Liver (tissue), 9 donors: ENCODE results near the gene GNAI2. TPM values are rescaled to one million over a fixed set of nuclear protein-coding genes. Genes with fewer than 3 reads are reported as not detected.
A peak's percentile ranks its signal among the peaks of the same experiment; 100 is the strongest.

Experiments used
- DNase-seq: peaks from one replicate; pipeline ENCODE4 v3.0.0-alpha.2; 2017; ENCODE audit warnings: low spot score
- H3K27ac ChIP-seq, 2 donors: one replicate each; pipeline ENCODE4 v1.7.0; 2013; ENCODE audit warnings: inconsistent platforms in 2 of 2, low read length in 2 of 2, control low read depth in 1 of 2, low read depth in 1 of 2, mild to moderate bottlenecking in 1 of 2
- H3K27me3 ChIP-seq, 4 donors: one replicate each; pipeline versions ENCODE4 v1.6.1 to v1.7.0; 2013; ENCODE audit warnings: low read length in 3 of 4, inconsistent platforms in 1 of 4, mild to moderate bottlenecking in 1 of 4, moderate library complexity in 1 of 4; ENCODE audit not compliant: control insufficient read depth in 4 of 4, insufficient read depth in 4 of 4
- H3K36me3 ChIP-seq, 4 donors: one replicate each; pipeline versions ENCODE4 v1.6.1 to v1.7.0; 2013; ENCODE audit warnings: low read length in 3 of 4, mild to moderate bottlenecking in 3 of 4, low read depth in 1 of 4, moderate library complexity in 1 of 4; ENCODE audit not compliant: control insufficient read depth in 4 of 4, insufficient read depth in 3 of 4
- H3K4me1 ChIP-seq, 4 donors: one replicate each; pipeline versions ENCODE4 v1.6.1 to v1.7.0; 2013; ENCODE audit warnings: low read length in 3 of 4, mild to moderate bottlenecking in 3 of 4, moderate library complexity in 1 of 4; ENCODE audit not compliant: control insufficient read depth in 4 of 4, insufficient read depth in 4 of 4
- H3K4me3 ChIP-seq, 3 donors: one replicate each; pipeline versions ENCODE4 v1.6.1 to v1.7.0; 2013; ENCODE audit warnings: low read length in 3 of 3, control low read depth in 1 of 3, low read depth in 1 of 3, mild to moderate bottlenecking in 1 of 3
- H3K9ac ChIP-seq, 2 donors: one replicate each; pipeline ENCODE4 v1.7.0; 2013; ENCODE audit warnings: low read length in 2 of 2, mild to moderate bottlenecking in 2 of 2, moderate library complexity in 2 of 2, control low read depth in 1 of 2, low read depth in 1 of 2
- H3K9me3 ChIP-seq, 4 donors: one replicate each; pipeline versions ENCODE4 v1.6.1 to v1.7.0; 2013; ENCODE audit warnings: low read length in 3 of 4; ENCODE audit not compliant: control insufficient read depth in 4 of 4
- ATF3 ChIP-seq: IDR thresholded peaks from 2 replicates; pipeline ENCODE4 v1.6.1; 2016; ENCODE audit warnings: antibody characterized with exemption
- CTCF ChIP-seq: fragments of 150-350 bp; IDR thresholded peaks from 2 replicates; pipeline ENCODE4 v1.5.1; 2017; ENCODE audit warnings: improper control_type of control experiment, low read depth, low read length; ENCODE audit not compliant: missing input control
- EGR1 ChIP-seq, 2 donors: IDR thresholded peaks; 2 replicates each; pipeline ENCODE4 v1.6.1; 2016 to 2018; ENCODE audit warnings: antibody characterized with exemption in 2 of 2, low read depth in 2 of 2
- FOXA1 ChIP-seq: IDR thresholded peaks from 2 replicates; pipeline ENCODE4 v1.6.1; 2016; ENCODE audit warnings: antibody characterized with exemption
- FOXA2 ChIP-seq: IDR thresholded peaks from 2 replicates; pipeline ENCODE4 v1.6.1; 2016; ENCODE audit warnings: antibody characterized with exemption
- GABPA ChIP-seq, 2 donors: IDR thresholded peaks in 1 of 2; conservative IDR thresholded peaks in 1 of 2; 2 replicates each; pipeline ENCODE4 v1.6.1; 2016; ENCODE audit warnings: antibody characterized with exemption in 2 of 2, mild to moderate bottlenecking in 1 of 2, moderate library complexity in 1 of 2
- HNF4A ChIP-seq, 2 donors: conservative IDR thresholded peaks; 2 replicates each; pipeline ENCODE4 v1.6.1; 2016; ENCODE audit warnings: antibody characterized with exemption in 2 of 2, mild to moderate bottlenecking in 2 of 2
- HNF4G ChIP-seq: IDR thresholded peaks from 2 replicates; pipeline ENCODE4 v1.6.1; 2016; ENCODE audit warnings: antibody characterized with exemption
- JUND ChIP-seq, 2 donors: IDR thresholded peaks; 2 replicates each; pipeline ENCODE4 v1.6.1; 2016; ENCODE audit warnings: antibody characterized with exemption in 2 of 2
- MAX ChIP-seq: IDR thresholded peaks from 2 replicates; pipeline ENCODE4 v1.6.1; 2016; ENCODE audit warnings: antibody characterized with exemption
- NR2F2 ChIP-seq: IDR thresholded peaks from 2 replicates; pipeline ENCODE4 v1.6.1; 2016; ENCODE audit warnings: antibody characterized with exemption
- RAD21 ChIP-seq, 2 donors: IDR thresholded peaks; 2 replicates each; pipeline ENCODE4 v1.6.1; 2016; ENCODE audit warnings: antibody characterized with exemption in 2 of 2, mild to moderate bottlenecking in 2 of 2
- REST ChIP-seq: IDR thresholded peaks from 2 replicates; pipeline ENCODE4 v1.6.1; 2016; ENCODE audit warnings: antibody characterized with exemption, mild to moderate bottlenecking
- RXRA ChIP-seq, 2 donors: IDR thresholded peaks; 2 replicates each; pipeline ENCODE4 v1.6.1; 2017 to 2018; ENCODE audit warnings: antibody characterized with exemption in 2 of 2, mild to moderate bottlenecking in 1 of 2
- SP1 ChIP-seq: IDR thresholded peaks from 2 replicates; pipeline ENCODE4 v1.6.1; 2018; ENCODE audit warnings: antibody characterized with exemption, mild to moderate bottlenecking
- TAF1 ChIP-seq: conservative IDR thresholded peaks from 2 replicates; pipeline ENCODE4 v1.6.1; 2016; ENCODE audit warnings: antibody characterized with exemption, mild to moderate bottlenecking
- YY1 ChIP-seq: IDR thresholded peaks from 2 replicates; pipeline ENCODE4 v1.6.1; 2016; ENCODE audit warnings: antibody characterized with exemption, mild to moderate bottlenecking
- ZBTB33 ChIP-seq: IDR thresholded peaks from 2 replicates; pipeline ENCODE4 v1.6.1; 2016; ENCODE audit warnings: antibody characterized with exemption
- WGBS: extraction: QIAGEN DNeasy Blood & Tissue Kit; methylation state at CpG from one replicate; pipeline ENCODE4 v1.1.7; 2013; 5-methylcytosine and 5-hydroxymethylcytosine counted together
- polyA plus RNA-seq, 2 donors: library from polyadenylated mRNA; stranded (reverse) in 1 of 2; unstranded in 1 of 2; fragments of 200-250 nt in 1 of 2; fragments of >200 nt in 1 of 2; fragmentation: Nextera tagmentation in 1 of 2; extraction: Ambion mirVana in 1 of 2; gene quantifications; one replicate each; pipeline versions ENCODE4 v1.2.1 to v1.2.3, GENCODE V29; 2013 to 2015
- total RNA-seq, 2 donors: library from RNA; depleted of rRNA; stranded (reverse); fragments of >200 nt; gene quantifications; one replicate each; pipeline ENCODE4 v1.2.3, GENCODE V29; 2014
- donor health status: healthy.
- donor health status: healthy.
- donor health status: healthy.
- donor health status: healthy.
- donor health status: healthy.

Gene GNAI2
- total and polyA plus RNA-seq, 4 donors, result 58.3 to 86.3 (median 62.3) TPM

GRCh38 chr3:50260942-50261441 is 25.0 kb downstream of the GNAI2 start:
- no peak overlapping the region for H3K4me3 ChIP-seq
- peak overlapping the region; percentile 76 to 88 for H3K27ac ChIP-seq
- peaks cover 5 to 28% (median 9%) of the 10 kb centered on the region in 4 donors for H3K4me1 ChIP-seq
- TF ChIP-seq EGR1 (IDR thresholded peaks at IDR 0.05; ENCODE audit: low read depth in 2 of 2) (no peak), REST (no peak), GABPA (IDR thresholded peaks at IDR 0.05 in 1 of 2, conservative IDR thresholded peaks at IDR 0.05 in 1 of 2) (no peak), TAF1 (no peak), ATF3 (no peak), ZBTB33 (no peak), NR2F2 (no peak), YY1 (no peak), RXRA (IDR thresholded peaks at IDR 0.05) (no peak), FOXA2 (no peak), SP1 (no peak), HNF4G (no peak), CTCF (no peak), MAX (no peak), RAD21 (IDR thresholded peaks at IDR 0.05) (no peak), JUND (IDR thresholded peaks at IDR 0.05) (no peak), FOXA1 (no peak), HNF4A (conservative IDR thresholded peaks at IDR 0.05) (no peak)
- no peak for DNase-seq
- H3K36me3 ChIP-seq, result peaks cover 11 to 19% (median 15%) of the 10 kb centered on the region in 4 donors
- H3K9me3 ChIP-seq, result no peaks in the 10 kb centered on the region
- H3K27me3 ChIP-seq, result no peaks in the 10 kb centered on the region
- H3K9ac ChIP-seq, result no peak overlapping the region
- WGBS, result 88% methylated on average over 5 of the region's 5 CpGs
